HL-60 (cell line): ENCODE measurements around the gene HLA-F.

ENCODE experiments used
- DNase-seq, 2 experiments: peaks; one replicate each; pipeline ENCODE4 v3.0.0-alpha.2; 2010 to 2020; ENCODE audit warnings: low read depth in 1 of 2, low spot score in 1 of 2
- H3K27ac ChIP-seq: fragments of 250-450 bp; sonication (Bioruptor Pico); replicated peaks from 2 replicates; pipeline ENCODE4 v1.5.1; 2020; ENCODE audit warnings: mild to moderate bottlenecking, moderate library complexity
- H3K27me3 ChIP-seq: fragments of 250-450 bp; sonication (Bioruptor Pico); 2 replicates; pipeline ENCODE4 v1.5.1; 2021; ENCODE audit warnings: mild to moderate bottlenecking, moderate library complexity; ENCODE audit not compliant: insufficient read depth, poor library complexity, severe bottlenecking
- H3K4me3 ChIP-seq: replicated peaks from 2 replicates; pipeline ENCODE4 v1.5.1; 2011; ENCODE audit warnings: mild to moderate bottlenecking, control low read depth, low read length; ENCODE audit not compliant: insufficient read depth
- CTCF ChIP-seq: IDR thresholded peaks from one replicate; pipeline ENCODE4 v1.5.1; 2011; ENCODE audit warnings: low read length, control low read depth, inconsistent platforms; ENCODE audit not compliant: insufficient read depth
- GABPA ChIP-seq: IDR thresholded peaks from 2 replicates; pipeline ENCODE4 v1.6.1; 2012; ENCODE audit warnings: low read depth
- POLR2AphosphoS5 ChIP-seq: IDR thresholded peaks from 2 replicates; pipeline ENCODE4 v1.6.1; 2012; ENCODE audit warnings: low read depth
- REST ChIP-seq: IDR thresholded peaks from 2 replicates; pipeline ENCODE4 v1.6.1; 2012; ENCODE audit warnings: low read depth; ENCODE audit not compliant: insufficient replicate concordance
- SPI1 ChIP-seq: IDR thresholded peaks from 2 replicates; pipeline ENCODE4 v1.6.1; 2012; ENCODE audit warnings: low read depth, mild to moderate bottlenecking, borderline replicate concordance

Gene HLA-F

GRCh38 chr6:29720863-29721262, 2.4 kb upstream of the HLA-F start:
- no peak for TF ChIP-seq CTCF
- TF ChIP-seq GABPA: no peak
- no peak for TF ChIP-seq REST
- no peak for TF ChIP-seq POLR2AphosphoS5
- no peak for TF ChIP-seq SPI1
- H3K27me3 ChIP-seq: peaks cover 12% of the 10 kb centered on the region
- no peak for DNase-seq
- no peak overlapping the region for H3K27ac ChIP-seq
- H3K4me3 ChIP-seq: no peak overlapping the region

- H3K27ac ChIP-seq: no peak overlapping the region
- H3K27me3 ChIP-seq: peaks cover 12% of the 10 kb centered on the region
Observed at GRCh38 chr6:29723666-29724588, 693 bp downstream of the HLA-F start.

More at GRCh38 chr6:29723666-29724588, 693 bp downstream of the HLA-F start:
- no peak overlapping the region for H3K4me3 ChIP-seq
- no peak for TF ChIP-seq POLR2AphosphoS5
- TF ChIP-seq SPI1: no peak
- TF ChIP-seq CTCF: no peak
- no peak for TF ChIP-seq REST
- TF ChIP-seq GABPA: no peak
- DNase-seq: no peak
